OCI-LY3 (cell line): Measurements from ENCODE around the gene ADAR.

ENCODE experiments used
- H2AFZ ChIP-seq: fragments of 200-600, 300-600 bp; shearing (Covaris generic); 2 replicates; pipeline ENCODE4 v1.6.0; 2014; ENCODE audit warnings: antibody characterized with exemption, low read depth, low read length
- H3K27ac ChIP-seq: fragments of 200-600, 300-600 bp; sonication (generic); 2 replicates; pipeline ENCODE4 v1.5.1; 2014; ENCODE audit warnings: mild to moderate bottlenecking, low read length, moderate library complexity, mixed read lengths
- H3K27me3 ChIP-seq: fragments of 200-600, 300-600 bp; sonication (generic); 2 replicates; pipeline ENCODE4 v1.6.1; 2014; ENCODE audit warnings: low read depth, low read length, mixed read lengths
- H3K36me3 ChIP-seq: fragments of 200-600, 300-600 bp; sonication (generic); replicated peaks from 2 replicates; pipeline ENCODE3; 2014; ENCODE audit warnings: low read depth, low read length, mixed read lengths
- H3K4me1 ChIP-seq: fragments of 300-600, 200-600 bp; sonication (generic); 2 replicates; pipeline ENCODE4 v1.6.1; 2014; ENCODE audit warnings: low read length, mixed read lengths
- H3K4me2 ChIP-seq: fragments of 200-600, 300-600 bp; sonication (generic); 2 replicates; pipeline ENCODE4 v1.6.1; 2014; ENCODE audit warnings: low read length, mixed read lengths
- H3K4me3 ChIP-seq: fragments of 300-600, 200-600 bp; sonication (generic); 2 replicates; pipeline ENCODE4 v1.5.1; 2014; ENCODE audit warnings: antibody characterized with exemption, mild to moderate bottlenecking, low read length, moderate library complexity
- H3K79me2 ChIP-seq: fragments of 300-600, 200-600 bp; shearing (Covaris generic); 2 replicates; pipeline ENCODE4 v1.6.1; 2014; ENCODE audit warnings: mild to moderate bottlenecking, low read length, mixed read lengths
- H3K9ac ChIP-seq: fragments of 300-600, 200-600 bp; shearing (Covaris generic); 2 replicates; pipeline ENCODE4 v1.6.0; 2014; ENCODE audit warnings: mild to moderate bottlenecking, low read length, moderate library complexity
- H3K9me3 ChIP-seq: fragments of 200-600, 300-600 bp; shearing (Covaris generic); 2 replicates; pipeline ENCODE4 v1.6.1; 2014; ENCODE audit warnings: low read length, mixed read lengths; ENCODE audit not compliant: insufficient read depth
- H4K20me1 ChIP-seq: fragments of 200-600, 300-600 bp; sonication (generic); 2 replicates; pipeline ENCODE4 v1.6.1; 2016; ENCODE audit warnings: low read length, mixed read lengths; ENCODE audit not compliant: insufficient read depth
- EZH2phosphoT487 ChIP-seq: fragments of 200-600 bp; shearing (Covaris generic); IDR thresholded peaks from 2 replicates; pipeline ENCODE4 v1.6.1; 2018; ENCODE audit warnings: antibody characterized with exemption, mixed run types, low read depth
- TF ChIP-seq, protein P1 (sequence below): fragments of 200-600, 300-600 bp; sonication (generic); IDR thresholded peaks from 2 replicates; pipeline ENCODE4 v1.5.1; 2014; ENCODE audit warnings: antibody characterized with exemption, low read length, low read depth

ADAR gene

DNA sequence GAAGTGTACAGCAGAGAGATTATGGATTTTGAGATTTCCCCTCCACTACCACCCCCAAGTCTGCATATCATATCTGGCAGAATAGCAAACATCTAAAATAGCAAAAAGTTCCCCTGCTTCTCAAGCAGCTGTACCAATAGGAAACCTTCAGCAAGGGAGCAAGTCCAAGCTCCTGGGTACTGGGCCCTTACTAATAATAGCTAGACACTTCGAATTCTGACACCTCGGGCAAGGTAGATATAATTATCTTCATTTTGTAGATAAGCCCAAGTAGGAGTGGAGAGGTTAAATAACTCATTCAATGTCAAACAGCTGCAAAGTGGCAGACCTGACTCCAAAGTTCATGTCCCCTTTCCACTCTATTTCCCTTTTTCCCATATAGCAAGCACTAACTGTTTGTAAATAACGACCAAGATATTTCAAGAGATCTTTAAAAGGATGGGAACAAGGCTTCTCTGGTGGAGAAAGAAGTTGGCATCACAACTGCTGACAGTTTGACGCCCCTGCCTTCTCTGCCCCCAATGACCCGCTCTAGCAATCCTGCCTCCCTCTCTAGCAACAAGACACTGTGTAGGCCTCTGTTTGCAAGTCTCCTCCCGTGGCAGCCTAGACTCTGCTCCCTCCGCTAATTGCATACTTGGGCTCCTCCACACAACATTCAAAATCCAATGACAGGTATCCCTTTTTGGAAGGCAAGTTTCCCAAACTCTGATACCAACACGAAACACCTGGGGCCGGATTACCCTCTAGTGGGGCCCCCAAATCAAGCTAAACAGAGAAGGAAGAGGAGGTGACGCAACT lies 18.7 kb upstream of the ADAR start:
- H2AFZ ChIP-seq = no peak overlapping the region
- H3K4me3 ChIP-seq = peak overlapping the region; percentile 89
- peak overlapping the region; percentile 92 for H3K9ac ChIP-seq
- H3K79me2 ChIP-seq = peaks cover 64% of the 10 kb centered on the region
- peaks cover 16% of the 10 kb centered on the region for H3K36me3 ChIP-seq
- no peaks in the 10 kb centered on the region for H3K27me3 ChIP-seq
- H3K9me3 ChIP-seq = no peaks in the 10 kb centered on the region
- peak overlapping the region; percentile 96 for H3K4me2 ChIP-seq
- H3K4me1 ChIP-seq = peaks cover 19% of the 10 kb centered on the region
- peak overlapping the region; percentile 60 for H3K27ac ChIP-seq
- H4K20me1 ChIP-seq = peaks cover 43% of the 10 kb centered on the region
- no peak for TF ChIP-seq EZH2phosphoT487
- TF ChIP-seq, protein P1, sequence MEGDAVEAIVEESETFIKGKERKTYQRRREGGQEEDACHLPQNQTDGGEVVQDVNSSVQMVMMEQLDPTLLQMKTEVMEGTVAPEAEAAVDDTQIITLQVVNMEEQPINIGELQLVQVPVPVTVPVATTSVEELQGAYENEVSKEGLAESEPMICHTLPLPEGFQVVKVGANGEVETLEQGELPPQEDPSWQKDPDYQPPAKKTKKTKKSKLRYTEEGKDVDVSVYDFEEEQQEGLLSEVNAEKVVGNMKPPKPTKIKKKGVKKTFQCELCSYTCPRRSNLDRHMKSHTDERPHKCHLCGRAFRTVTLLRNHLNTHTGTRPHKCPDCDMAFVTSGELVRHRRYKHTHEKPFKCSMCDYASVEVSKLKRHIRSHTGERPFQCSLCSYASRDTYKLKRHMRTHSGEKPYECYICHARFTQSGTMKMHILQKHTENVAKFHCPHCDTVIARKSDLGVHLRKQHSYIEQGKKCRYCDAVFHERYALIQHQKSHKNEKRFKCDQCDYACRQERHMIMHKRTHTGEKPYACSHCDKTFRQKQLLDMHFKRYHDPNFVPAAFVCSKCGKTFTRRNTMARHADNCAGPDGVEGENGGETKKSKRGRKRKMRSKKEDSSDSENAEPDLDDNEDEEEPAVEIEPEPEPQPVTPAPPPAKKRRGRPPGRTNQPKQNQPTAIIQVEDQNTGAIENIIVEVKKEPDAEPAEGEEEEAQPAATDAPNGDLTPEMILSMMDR = no peak

DNA sequence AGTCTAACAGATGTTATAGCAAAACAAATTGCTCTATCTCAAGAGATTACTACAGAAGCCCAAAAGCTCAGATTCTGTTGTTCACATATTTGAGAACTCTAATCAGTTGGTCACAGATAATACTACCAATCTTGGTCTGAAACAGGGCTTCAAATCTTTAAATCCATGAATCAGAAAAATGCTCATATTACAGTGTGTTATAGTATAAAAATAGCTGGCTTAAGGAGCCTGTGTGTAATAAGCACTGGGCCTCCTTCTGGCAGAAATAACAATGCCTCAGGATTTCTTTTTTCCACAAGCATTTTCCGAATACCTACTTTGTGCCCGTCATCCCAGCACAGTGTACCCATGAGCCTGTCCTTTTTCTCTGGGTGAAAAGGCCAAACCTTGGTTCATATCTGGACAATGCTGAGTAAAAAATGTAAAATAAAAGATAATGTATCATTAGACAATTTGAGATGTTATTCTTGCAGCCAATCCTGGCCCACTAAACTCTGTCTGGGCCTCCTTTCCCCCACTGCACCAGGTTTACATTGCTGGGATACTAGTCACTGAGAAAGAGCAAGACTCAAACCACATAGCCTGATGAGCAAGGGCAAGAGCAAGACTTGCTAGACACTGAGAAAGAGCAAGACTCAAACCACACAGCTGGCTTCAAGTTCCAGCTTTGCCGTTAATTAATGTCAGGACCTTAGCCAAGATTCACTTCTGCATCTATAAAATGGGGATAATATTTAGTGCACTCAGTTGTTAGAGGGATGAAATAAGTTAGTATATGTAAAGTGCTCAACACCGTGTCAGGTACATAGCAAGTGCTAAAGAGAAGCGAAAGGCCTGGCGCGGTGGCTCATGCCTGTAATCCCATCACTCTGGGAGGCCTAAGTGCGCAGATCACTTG lies 17.0 kb upstream of the ADAR start:
- no peak overlapping the region for H3K27ac ChIP-seq
- H3K4me1 ChIP-seq = peaks cover 19% of the 10 kb centered on the region
- peaks cover 52% of the 10 kb centered on the region for H4K20me1 ChIP-seq
- no peak overlapping the region for H3K4me2 ChIP-seq
- no peaks in the 10 kb centered on the region for H3K9me3 ChIP-seq
- H3K27me3 ChIP-seq = no peaks in the 10 kb centered on the region
- TF ChIP-seq, protein P1 = no peak
- TF ChIP-seq EZH2phosphoT487 = no peak
- no peak overlapping the region for H3K4me3 ChIP-seq
- peaks cover 80% of the 10 kb centered on the region for H3K79me2 ChIP-seq
- H3K9ac ChIP-seq = no peak overlapping the region
- H2AFZ ChIP-seq = no peak overlapping the region
- H3K36me3 ChIP-seq = peaks cover 20% of the 10 kb centered on the region

DNA sequence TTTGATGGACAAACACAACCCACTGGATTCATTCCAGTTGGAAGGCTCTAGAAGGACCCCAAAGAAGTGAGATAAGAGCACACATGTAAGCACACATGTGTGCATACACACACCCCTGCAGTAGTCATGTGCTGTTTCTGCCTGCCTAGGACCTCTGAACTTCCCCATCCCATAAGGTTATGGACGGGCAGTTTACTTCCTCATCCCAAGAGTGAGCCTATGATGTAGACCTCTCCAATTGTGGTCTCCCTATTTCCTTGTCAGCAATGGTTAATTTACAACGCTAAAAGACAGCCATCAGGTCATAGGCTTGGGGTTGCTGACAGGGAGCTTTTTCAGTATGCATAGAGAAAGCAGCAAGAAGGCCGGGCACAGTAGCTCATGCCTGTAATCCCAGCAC lies 15.4 kb upstream of the ADAR start:
- Histone ChIP-seq H3K4me3 (no peak overlapping the region), H3K9ac (no peak overlapping the region), H3K4me2 (no peak overlapping the region), H3K79me2 (peaks cover 97% of the 10 kb centered on the region), H2AFZ (no peak overlapping the region), H3K4me1 (peaks cover 12% of the 10 kb centered on the region), H3K27me3 (no peaks in the 10 kb centered on the region), H3K9me3 (no peaks in the 10 kb centered on the region), H3K27ac (no peak overlapping the region), H4K20me1 (peaks cover 67% of the 10 kb centered on the region), H3K36me3 (peaks cover 23% of the 10 kb centered on the region)
- TF ChIP-seq, protein P1 = no peak
- no peak for TF ChIP-seq EZH2phosphoT487

DNA sequence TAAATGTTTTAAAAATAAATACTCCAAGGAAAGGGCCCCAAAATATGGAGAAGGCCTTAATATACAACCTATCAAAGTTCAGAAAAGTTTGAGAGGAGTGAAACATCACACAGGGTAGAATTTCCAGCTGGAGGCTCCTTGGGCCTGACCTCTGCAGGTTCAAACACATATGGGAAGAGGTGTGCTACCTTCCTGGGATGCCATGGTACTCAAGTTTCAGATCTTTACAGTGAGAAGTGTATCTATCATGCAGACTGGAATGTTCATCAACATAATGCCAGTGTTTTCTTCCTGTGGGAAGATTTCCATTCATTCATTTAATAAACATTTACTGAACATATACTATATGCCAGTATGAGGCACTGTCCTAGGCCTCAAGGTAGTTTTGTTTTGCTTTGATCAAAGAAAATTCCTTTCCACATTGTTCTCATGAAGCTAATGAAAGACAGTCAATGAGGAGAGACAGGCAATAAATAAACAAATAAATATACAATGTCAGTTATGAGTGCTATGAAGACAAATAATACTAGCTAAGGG lies 14.6 kb upstream of the ADAR start:
- Histone ChIP-seq H3K36me3 (peaks cover 23% of the 10 kb centered on the region), H3K9ac (no peak overlapping the region), H3K4me2 (no peak overlapping the region), H3K27ac (no peak overlapping the region), H4K20me1 (peaks cover 69% of the 10 kb centered on the region), H3K79me2 (peaks cover 99% of the 10 kb centered on the region), H3K4me1 (peaks cover 11% of the 10 kb centered on the region), H3K27me3 (no peaks in the 10 kb centered on the region), H3K4me3 (no peak overlapping the region), H3K9me3 (no peaks in the 10 kb centered on the region), H2AFZ (no peak overlapping the region)
- TF ChIP-seq EZH2phosphoT487 = no peak
- TF ChIP-seq, protein P1 = no peak
